Measurements from ENCODE around the gene PRKCB.

The PRKCB gene

GRCh38 chr16:23899869-23900268 lies 64.1 kb downstream of the PRKCB start:
- Histone ChIP-seq H4K20me1 (ENCODE audit: low read depth, low read length) (no peaks in the 10 kb centered on the region; the same call in 1 of the 2 replicates), H3K27me3 (ENCODE audit: low read length) (no peaks in the 10 kb centered on the region), H3F3A (ENCODE audit: insufficient read depth) (no peaks in the 10 kb centered on the region), H3K27ac (ENCODE audit: low read depth, low read length) (no peak overlapping the region), H3K79me2 (ENCODE audit: insufficient read depth, low read length) (no peaks in the 10 kb centered on the region), H2AFZ (ENCODE audit: low read depth, low read length, severe bottlenecking) (no peak overlapping the region), H3K4me3 (ENCODE audit: insufficient read depth, low read length, poor library complexity, severe bottlenecking) (no peak overlapping the region), H3K9ac (ENCODE audit: low read length) (no peak overlapping the region), H3K9me3 (ENCODE audit: insufficient read depth, low read length) (no peaks in the 10 kb centered on the region), H3K4me2 (ENCODE audit: low read depth, low read length, poor library complexity, severe bottlenecking) (no peak overlapping the region), H3K36me3 (ENCODE audit: low read length) (no peaks in the 10 kb centered on the region), H3K9me2 (replicated peaks; ENCODE audit: insufficient read depth, low read length) (no peaks in the 10 kb centered on the region)
- TF ChIP-seq CTCF (IDR thresholded peaks at IDR 0.05; ENCODE audit: insufficient read depth, low read length, poor library complexity, severe bottlenecking) (no peak), EZH2phosphoT487 (conservative IDR thresholded peaks at IDR 0.05; ENCODE audit: low read length) (no peak)

- no peaks in the 10 kb centered on the region for H3K27me3 ChIP-seq (ENCODE audit: low read length)
- H3K79me2 ChIP-seq (ENCODE audit: insufficient read depth, low read length), result no peaks in the 10 kb centered on the region
- H4K20me1 ChIP-seq (ENCODE audit: low read depth, low read length), result no peaks in the 10 kb centered on the region; the same call in 1 of the 2 replicates
- H3F3A ChIP-seq (ENCODE audit: insufficient read depth), result no peaks in the 10 kb centered on the region
- no peak overlapping the region for H3K27ac ChIP-seq (ENCODE audit: low read depth, low read length)
- H2AFZ ChIP-seq (ENCODE audit: low read depth, low read length, severe bottlenecking), result no peak overlapping the region
- H3K4me3 ChIP-seq (ENCODE audit: insufficient read depth, low read length, poor library complexity, severe bottlenecking), result no peak overlapping the region
- no peak for TF ChIP-seq EZH2phosphoT487 (conservative IDR thresholded peaks at IDR 0.05; ENCODE audit: low read length)
- no peak for TF ChIP-seq CTCF (IDR thresholded peaks at IDR 0.05; ENCODE audit: insufficient read depth, low read length, poor library complexity, severe bottlenecking)
- no peaks in the 10 kb centered on the region for H3K9me2 ChIP-seq (replicated peaks; ENCODE audit: insufficient read depth, low read length)
- H3K9ac ChIP-seq (ENCODE audit: low read length), result no peak overlapping the region
- H3K9me3 ChIP-seq (ENCODE audit: insufficient read depth, low read length), result no peaks in the 10 kb centered on the region
- no peak overlapping the region for H3K4me2 ChIP-seq (ENCODE audit: low read depth, low read length, poor library complexity, severe bottlenecking)
- no peaks in the 10 kb centered on the region for H3K36me3 ChIP-seq (ENCODE audit: low read length)
Measured at GRCh38 chr16:23900480-23901177, 64.8 kb downstream of the PRKCB start.

GRCh38 chr16:23901178-23902033 lies 65.6 kb downstream of the PRKCB start:
- H3K4me3 ChIP-seq (ENCODE audit: insufficient read depth, low read length, poor library complexity, severe bottlenecking), result no peak overlapping the region
- H3K36me3 ChIP-seq (ENCODE audit: low read length), result no peaks in the 10 kb centered on the region
- no peak overlapping the region for H3K9ac ChIP-seq (ENCODE audit: low read length)
- H3K79me2 ChIP-seq (ENCODE audit: insufficient read depth, low read length), result no peaks in the 10 kb centered on the region
- H2AFZ ChIP-seq (ENCODE audit: low read depth, low read length, severe bottlenecking), result no peak overlapping the region
- no peaks in the 10 kb centered on the region for H3F3A ChIP-seq (ENCODE audit: insufficient read depth)
- H3K9me2 ChIP-seq (replicated peaks; ENCODE audit: insufficient read depth, low read length), result no peaks in the 10 kb centered on the region
- no peak overlapping the region for H3K27ac ChIP-seq (ENCODE audit: low read depth, low read length)
- H3K27me3 ChIP-seq (ENCODE audit: low read length), result no peaks in the 10 kb centered on the region
- H3K9me3 ChIP-seq (ENCODE audit: insufficient read depth, low read length), result no peaks in the 10 kb centered on the region
- H3K4me2 ChIP-seq (ENCODE audit: low read depth, low read length, poor library complexity, severe bottlenecking), result no peak overlapping the region
- H4K20me1 ChIP-seq (ENCODE audit: low read depth, low read length), result no peaks in the 10 kb centered on the region
- TF ChIP-seq EZH2phosphoT487 (conservative IDR thresholded peaks at IDR 0.05; ENCODE audit: low read length), result no peak
- TF ChIP-seq CTCF (IDR thresholded peaks at IDR 0.05; ENCODE audit: insufficient read depth, low read length, poor library complexity, severe bottlenecking), result no peak

Data from SU-DHL-6 (cell line).